HUES64 (cell line): ENCODE measurements around the gene DDAH1.
A peak's percentile ranks its signal among the peaks of the same experiment; 100 is the strongest.

Experiments used
- H3K27ac ChIP-seq: 2 replicates; pipeline ENCODE4 v1.7.0; 2013; ENCODE audit warnings: low read depth, low read length, inconsistent platforms
- H3K27me3 ChIP-seq: 2 replicates; pipeline ENCODE4 v1.6.1; 2013; ENCODE audit warnings: mild to moderate bottlenecking, low read length; ENCODE audit not compliant: insufficient read depth
- H3K36me3 ChIP-seq: 2 replicates; pipeline ENCODE4 v1.6.1; 2013; ENCODE audit warnings: mild to moderate bottlenecking, low read length; ENCODE audit not compliant: insufficient read depth
- H3K4me1 ChIP-seq: 2 replicates; pipeline ENCODE4 v1.6.1; 2013; ENCODE audit warnings: mild to moderate bottlenecking, low read length, moderate library complexity; ENCODE audit not compliant: insufficient read depth
- H3K4me3 ChIP-seq: 2 replicates; pipeline ENCODE4 v1.5.1; 2013; ENCODE audit warnings: mild to moderate bottlenecking, low read length, moderate library complexity
- H3K9ac ChIP-seq: 2 replicates; pipeline ENCODE4 v1.6.1; 2013; ENCODE audit warnings: mild to moderate bottlenecking, low read depth, low read length
- H3K9me3 ChIP-seq: 2 replicates; pipeline ENCODE4 v1.6.1; 2013; ENCODE audit warnings: low read depth, low read length; ENCODE audit not compliant: insufficient read depth
- WGBS: fragments of 150-250, 120-280 bp; methylation state at CpG from one replicate; pipeline ENCODE4 v1.1.7; 2013; ENCODE audit warnings: missing lambda C conversion rate; 5-methylcytosine and 5-hydroxymethylcytosine counted together

The DDAH1 gene

GRCh38 chr1:85340427-85340826, 124.5 kb downstream of the DDAH1 start:
- H3K27ac ChIP-seq: no peak overlapping the region
- H3K9me3 ChIP-seq: no peaks in the 10 kb centered on the region
- H3K4me3 ChIP-seq: no peak overlapping the region
- 89% methylated on average over 3 of the region's 3 CpGs for WGBS
- no peaks in the 10 kb centered on the region for H3K36me3 ChIP-seq
- no peaks in the 10 kb centered on the region for H3K27me3 ChIP-seq
- no peak overlapping the region for H3K9ac ChIP-seq
- H3K4me1 ChIP-seq: peaks cover 45% of the 10 kb centered on the region

- WGBS: 88% methylated on average over 7 of the region's 7 CpGs
- H3K36me3 ChIP-seq: no peaks in the 10 kb centered on the region
- H3K9me3 ChIP-seq: no peaks in the 10 kb centered on the region
- H3K27me3 ChIP-seq: no peaks in the 10 kb centered on the region
- H3K27ac ChIP-seq: no peak overlapping the region
- H3K4me3 ChIP-seq: no peak overlapping the region
- H3K4me1 ChIP-seq: peaks cover 40% of the 10 kb centered on the region
- H3K9ac ChIP-seq: no peak overlapping the region
These were observed 125.1 kb downstream of the DDAH1 start for GRCh38 chr1:85339656-85340399.

GRCh38 chr1:85339089-85339488, 125.9 kb downstream of the DDAH1 start:
- H3K4me3 ChIP-seq: no peak overlapping the region
- no peak overlapping the region for H3K27ac ChIP-seq
- WGBS: 72% methylated on average over 3 of the region's 5 CpGs
- H3K9ac ChIP-seq: no peak overlapping the region
- no peaks in the 10 kb centered on the region for H3K36me3 ChIP-seq
- peaks cover 33% of the 10 kb centered on the region for H3K4me1 ChIP-seq
- no peaks in the 10 kb centered on the region for H3K9me3 ChIP-seq
- H3K27me3 ChIP-seq: no peaks in the 10 kb centered on the region

- Histone ChIP-seq H3K27me3 (no peaks in the 10 kb centered on the region), H3K9me3 (no peaks in the 10 kb centered on the region), H3K4me1 (peaks cover 17% of the 10 kb centered on the region), H3K27ac (no peak overlapping the region), H3K4me3 (no peak overlapping the region), H3K36me3 (no peaks in the 10 kb centered on the region), H3K9ac (no peak overlapping the region)
- WGBS: 90% methylated on average over 2 of the region's 2 CpGs
These were observed 130.0 kb downstream of the DDAH1 start for GRCh38 chr1:85334962-85335361.

GRCh38 chr1:85333186-85333585, 131.8 kb downstream of the DDAH1 start:
- Histone ChIP-seq H3K9ac (no peak overlapping the region), H3K9me3 (no peaks in the 10 kb centered on the region), H3K27ac (no peak overlapping the region), H3K27me3 (no peaks in the 10 kb centered on the region), H3K4me1 (peaks cover 26% of the 10 kb centered on the region), H3K4me3 (no peak overlapping the region), H3K36me3 (no peaks in the 10 kb centered on the region)
- 100% methylated on average over 1 of the region's 1 CpG for WGBS

- Histone ChIP-seq H3K27me3 (no peaks in the 10 kb centered on the region), H3K27ac (no peak overlapping the region), H3K4me1 (peaks cover 30% of the 10 kb centered on the region), H3K9me3 (no peaks in the 10 kb centered on the region), H3K4me3 (no peak overlapping the region), H3K9ac (no peak overlapping the region), H3K36me3 (no peaks in the 10 kb centered on the region)
- 100% methylated on average over 1 of the region's 1 CpG for WGBS
These were observed 132.4 kb downstream of the DDAH1 start for GRCh38 chr1:85332575-85332974.

GRCh38 chr1:85330711-85331290, 134.2 kb downstream of the DDAH1 start:
- Histone ChIP-seq H3K27ac (peak overlapping the region; percentile 26; the same call in 1 of the 2 replicates), H3K36me3 (no peaks in the 10 kb centered on the region), H3K9ac (no peak overlapping the region; the same call in 1 of the 2 replicates), H3K9me3 (no peaks in the 10 kb centered on the region), H3K4me1 (peaks cover 30% of the 10 kb centered on the region), H3K27me3 (no peaks in the 10 kb centered on the region), H3K4me3 (no peak overlapping the region)
- WGBS: 91% methylated on average over 6 of the region's 6 CpGs

- Histone ChIP-seq H3K4me3 (no peak overlapping the region), H3K27ac (peak overlapping the region; percentile 26), H3K9ac (no peak overlapping the region; the same call in 1 of the 2 replicates), H3K36me3 (no peaks in the 10 kb centered on the region), H3K27me3 (no peaks in the 10 kb centered on the region), H3K9me3 (no peaks in the 10 kb centered on the region), H3K4me1 (peaks cover 33% of the 10 kb centered on the region)
- 86% methylated on average over 3 of the region's 3 CpGs for WGBS
These were observed 134.7 kb downstream of the DDAH1 start for GRCh38 chr1:85330214-85330631.

GRCh38 chr1:85328713-85329397, 136.1 kb downstream of the DDAH1 start:
- WGBS: 38% methylated on average over 3 of the region's 3 CpGs
- peak overlapping the region; percentile 20; the same call in 1 of the 2 replicates for H3K9ac ChIP-seq

GRCh38 chr1:85327759-85328158, 137.2 kb downstream of the DDAH1 start:
- 100% methylated on average over 2 of the region's 2 CpGs for WGBS
- no peak overlapping the region for H3K9ac ChIP-seq
- no peak overlapping the region for H3K27ac ChIP-seq
- no peak overlapping the region for H3K4me3 ChIP-seq
- peaks cover 43% of the 10 kb centered on the region for H3K4me1 ChIP-seq
- no peaks in the 10 kb centered on the region for H3K9me3 ChIP-seq
- H3K36me3 ChIP-seq: no peaks in the 10 kb centered on the region
- no peaks in the 10 kb centered on the region for H3K27me3 ChIP-seq

More at GRCh38 chr1:85328713-85329397, 136.1 kb downstream of the DDAH1 start:
- Histone ChIP-seq H3K27me3 (no peaks in the 10 kb centered on the region), H3K9me3 (no peaks in the 10 kb centered on the region), H3K36me3 (no peaks in the 10 kb centered on the region), H3K4me1 (peaks cover 43% of the 10 kb centered on the region), H3K4me3 (no peak overlapping the region), H3K27ac (peak overlapping the region; percentile 58)

- Histone ChIP-seq H3K9me3 (no peaks in the 10 kb centered on the region), H3K9ac (no peak overlapping the region), H3K4me1 (peaks cover 43% of the 10 kb centered on the region), H3K4me3 (no peak overlapping the region), H3K27me3 (no peaks in the 10 kb centered on the region), H3K27ac (no peak overlapping the region), H3K36me3 (no peaks in the 10 kb centered on the region)
- WGBS: 86% methylated on average over 5 of the region's 5 CpGs
These were observed 138.1 kb downstream of the DDAH1 start for GRCh38 chr1:85326851-85327250.
